GM12878 (cell line): Measurements from ENCODE around the gene IQCF2. TPM values are rescaled to one million over a fixed set of nuclear protein-coding genes. Genes with fewer than 3 reads are reported as not detected.

Source experiments
- ATAC-seq: fragments of 200-7000 bp; cut with Tn5 transposase; 3 replicates; pipeline ENCODE4 v1.9.1; 2020; ENCODE audit warnings: mild to moderate bottlenecking, moderate library complexity
- BruUV-seq: library from RNA; stranded (reverse); fragments of 400-500 nt; replicated peaks from 2 replicates; lab custom pipeline; 2021; lab: Mats Ljungman, UMichigan
- CTCF ChIA-PET: fragments of 300-600 bp; sonication (Branson Sonifier 250); formaldehyde crosslinking; extraction: SDS; loops from one replicate; lab custom pipeline; 2021; ENCODE audit warnings: inconsistent platforms; lab: Yijun Ruan, JAX
- POLR2A ChIA-PET: fragments of 350-600 bp; formaldehyde crosslinking; extraction: SDS; loops from one replicate; lab custom pipeline; 2021; ENCODE audit warnings: inconsistent platforms; lab: Charles Lee
- RAD21 ChIA-PET: fragments of 300-600 bp; sonication (Branson Sonifier 250); formaldehyde crosslinking; loops from one replicate; lab custom pipeline; 2023; ENCODE audit warnings: antibody characterized with exemption; ENCODE audit not compliant: unreplicated experiment; lab: Charles Lee
- SMC1A ChIA-PET: fragments of 300-600 bp; sonication (Branson Sonifier 250); formaldehyde crosslinking; loops from one replicate; lab custom pipeline; 2023; ENCODE audit not compliant: unreplicated experiment, uncharacterized antibody; lab: Charles Lee
- DNase-seq: peaks from one replicate; pipeline ENCODE4 v3.0.0-alpha.2; 2011; ENCODE audit warnings: low read depth, low spot score
- FAIRE-seq: peaks from 3 replicates; lab custom pipeline; 2011; peaks lifted over from hg19 to GRCh38; lab: Jason Lieb, UNC
- H2AFZ ChIP-seq: 2 replicates; pipeline ENCODE4 v1.6.0; 2011; ENCODE audit warnings: low read depth, low read length, control low read depth; ENCODE audit not compliant: control insufficient read depth
- H3K27ac ChIP-seq: 2 replicates; pipeline ENCODE4 v1.5.1; 2011; ENCODE audit warnings: control low read depth; ENCODE audit not compliant: control insufficient read depth, insufficient read depth
- H3K27me3 ChIP-seq, 2 experiments: replicated peaks in 1 of 2; 2 replicates each; pipeline versions ENCODE4 v1.6.0 to v1.6.1; 2011; ENCODE audit warnings: low read length in 1 of 2; ENCODE audit not compliant: control insufficient read depth in 2 of 2, insufficient read depth in 2 of 2
- H3K36me3 ChIP-seq, 2 experiments: 2 replicates each; pipeline ENCODE4 v1.5.1; 2011; ENCODE audit warnings: low read length in 1 of 2; ENCODE audit not compliant: control insufficient read depth in 2 of 2, insufficient read depth in 2 of 2
- H3K4me1 ChIP-seq: 2 replicates; pipeline ENCODE4 v1.6.1; 2011; ENCODE audit warnings: mild to moderate bottlenecking, low read length, moderate library complexity, mixed read lengths; ENCODE audit not compliant: control insufficient read depth, insufficient read depth
- H3K4me2 ChIP-seq: 2 replicates; pipeline ENCODE4 v1.6.0; 2011; ENCODE audit warnings: control low read depth; ENCODE audit not compliant: control insufficient read depth, insufficient read depth
- H3K4me3 ChIP-seq: fragments of 200-600 bp; sonication (generic); 2 replicates; pipeline ENCODE4 v1.5.1; 2016
- H3K79me2 ChIP-seq: 2 replicates; pipeline ENCODE4 v1.6.0; 2011; ENCODE audit warnings: low read length; ENCODE audit not compliant: control insufficient read depth, insufficient read depth
- H3K9ac ChIP-seq: 2 replicates; pipeline ENCODE4 v1.8.0; 2011; ENCODE audit warnings: low read length, control low read depth, mixed read lengths; ENCODE audit not compliant: control insufficient read depth, insufficient read depth
- H3K9me3 ChIP-seq: replicated peaks from 3 replicates; pipeline ENCODE4 v1.5.1; 2011; ENCODE audit warnings: mild to moderate bottlenecking, low read length; ENCODE audit not compliant: control insufficient read depth, insufficient read depth
- H4K20me1 ChIP-seq: 2 replicates; pipeline ENCODE4 v1.6.0; 2011; ENCODE audit not compliant: control insufficient read depth, insufficient read depth
- BRCA1 ChIP-seq: IDR thresholded peaks from 2 replicates; pipeline ENCODE4 v1.6.1; 2011; ENCODE audit warnings: low read depth, low read length, improper control_type of control experiment
- EZH2 ChIP-seq: IDR thresholded peaks from 2 replicates; pipeline ENCODE4 v1.6.1; 2012; ENCODE audit warnings: low read depth, mild to moderate bottlenecking, control low read depth, inconsistent platforms, low read length, borderline replicate concordance; ENCODE audit not compliant: control insufficient read depth
- RB1 ChIP-seq: fragments of 450-650 bp; formaldehyde crosslinking; IDR thresholded peaks from 2 replicates; pipeline ENCODE4 v1.6.1; 2017; ENCODE audit warnings: mild to moderate bottlenecking, borderline replicate concordance
- SMAD1 ChIP-seq: fragments of 450-650 bp; IDR thresholded peaks from 2 replicates; pipeline ENCODE4 v1.6.1; 2018; ENCODE audit warnings: mild to moderate bottlenecking, low read depth; ENCODE audit not compliant: partially characterized antibody
- SUZ12 ChIP-seq: fragments of 200-600 bp; sonication (generic); IDR thresholded peaks from one replicate; pipeline ENCODE4 v1.6.1; 2018; ENCODE audit warnings: antibody characterized with exemption, mild to moderate bottlenecking; ENCODE audit not compliant: unreplicated experiment
- USF1 ChIP-seq: IDR thresholded peaks from 2 replicates; pipeline ENCODE4 v1.6.1; 2011; ENCODE audit warnings: borderline replicate concordance, low read depth, mild to moderate bottlenecking, moderate library complexity, mixed read lengths, low read length; ENCODE audit not compliant: insufficient read depth; ENCODE audit errors: extremely low read length
- USF2 ChIP-seq: IDR thresholded peaks from 2 replicates; pipeline ENCODE4 v1.6.1; 2011; ENCODE audit warnings: low read depth, low read length, improper control_type of control experiment, borderline replicate concordance
- ZNF217 ChIP-seq: fragments of 450-650 bp; IDR thresholded peaks from 2 replicates; pipeline ENCODE4 v1.6.1; 2017; ENCODE audit warnings: antibody characterized with exemption, mild to moderate bottlenecking
- ZNF24 ChIP-seq: fragments of 450-650 bp; IDR thresholded peaks from 2 replicates; pipeline ENCODE4 v1.6.1; 2017; ENCODE audit warnings: antibody characterized with exemption, mild to moderate bottlenecking
- WGBS: methylation state at CpG from one replicate; pipeline ENCODE4 v1.1.6; 2016; ENCODE audit warnings: low lambda C conversion rate; ENCODE audit not compliant: insufficient replicate concordance, insufficient coverage; ENCODE audit errors: missing lambda C conversion rate; 5-methylcytosine and 5-hydroxymethylcytosine counted together
- in situ Hi-C: fragments of 300-500 bp; cut with MboI; formaldehyde crosslinking; loops from 9 replicates; pipeline ENCODE4 v1.14.3; 2018; ENCODE audit warnings: mixed read lengths
- intact Hi-C: fragments of 100-400 bp; cut with micrococcal nuclease; formaldehyde crosslinking; loops from one replicate; pipeline ENCODE4 v1.14.2; 2022; ENCODE audit not compliant: unreplicated experiment
- polyA plus RNA-seq, 11 experiments: library from polyadenylated mRNA; depleted of rRNA in 4 of 11; unstranded in 6 of 11; stranded (reverse) in 5 of 11; fragments of >200 nt; fragmentation: Nextera tagmentation in 4 of 11; fragmentation: Illumina TruSeq in 1 of 11; extraction: Ambion mirVana in 4 of 11; extraction: Trizol in 1 of 11; gene quantifications; 1 replicate in 1 of 11; 2 replicates in 10 of 11; pipeline versions ENCODE4 v1.2.1 to v1.2.3, GENCODE V29; 2011 to 2016; ENCODE audit warnings: inconsistent platforms in 2 of 11, missing spikeins in 2 of 11, low read depth in 1 of 11
- total RNA-seq, 4 experiments: library from RNA; depleted of rRNA in 3 of 4; stranded (reverse); fragments of >200 nt in 3 of 4; fragmentation: Illumina TruSeq in 1 of 4; extraction: Trizol in 1 of 4; gene quantifications; 2 replicates each; pipeline versions ENCODE4 v1.2.1 to v1.2.3, GENCODE V29; 2013 to 2021

The IQCF2 gene
- total and polyA plus RNA-seq, 10 of the 15 experiments (the other 5 are each of a cell fraction or from before 2014, with no cell fraction given), result not detected

- Histone ChIP-seq H3K79me2 (no peaks in the 10 kb centered on the region), H3K27ac (no peak overlapping the region), H3K4me3 (no peak overlapping the region), H3K4me1 (no peaks in the 10 kb centered on the region), H2AFZ (no peak overlapping the region), H3K4me2 (no peak overlapping the region), H3K36me3 (no peaks in the 10 kb centered on the region), H3K9ac (no peak overlapping the region), H3K9me3 (no peaks in the 10 kb centered on the region), H4K20me1 (no peaks in the 10 kb centered on the region), H3K27me3 (peaks cover 0 to 1% of the 10 kb centered on the region in 2 experiments; a peak in 1 of 4 replicates)
- CTCF ChIA-PET, result no interaction called here
- in situ Hi-C loops, result no loop called here
- WGBS, result 44% methylated on average over 1 of the region's 1 CpG
- SMC1A ChIA-PET, result no interaction called here
- RAD21 ChIA-PET, result no interaction called here
- intact Hi-C loops, result no loop called here
- DNase-seq, result no peak
- POLR2A ChIA-PET, result no interaction called here
- TF ChIP-seq ZNF24, result peak; percentile 63
- no peak for TF ChIP-seq SUZ12
- FAIRE-seq, result no peak
- BruUV-seq, result no TSS peak
- no peak for ATAC-seq
Measured at GRCh38 chr3:51873253-51873766, 11.9 kb downstream of the IQCF2 start.

GRCh38 chr3:51873876-51874275, 12.5 kb downstream of the IQCF2 start:
- no peak for TF ChIP-seq EZH2
- TF ChIP-seq USF2, result no peak
- no peak for TF ChIP-seq USF1
- no peak for TF ChIP-seq ZNF217
- TF ChIP-seq RB1, result no peak
- no peak for TF ChIP-seq SMAD1
- TF ChIP-seq BRCA1, result no peak
- 76% methylated on average over 10 of the region's 10 CpGs for WGBS
- ATAC-seq (no peak), DNase-seq (no peak), FAIRE-seq (no peak)
- H3K79me2 ChIP-seq, result no peaks in the 10 kb centered on the region
- in situ Hi-C loops, result no loop called here
- ChIA-PET SMC1A (no interaction called here), CTCF (no interaction called here), POLR2A (no interaction called here), RAD21 (no interaction called here)
- H3K27ac ChIP-seq, result no peak overlapping the region
- no TSS peak for BruUV-seq
- intact Hi-C loops, result no loop called here
- peaks cover 0 to 1% of the 10 kb centered on the region in 2 experiments; a peak in 1 of 4 replicates for H3K27me3 ChIP-seq
- H3K4me2 ChIP-seq, result no peak overlapping the region
- no peaks in the 10 kb centered on the region for H3K36me3 ChIP-seq
- H2AFZ ChIP-seq, result no peak overlapping the region
- no peak overlapping the region for H3K4me3 ChIP-seq
- H3K9me3 ChIP-seq, result no peaks in the 10 kb centered on the region
- H4K20me1 ChIP-seq, result no peaks in the 10 kb centered on the region
- H3K9ac ChIP-seq, result no peak overlapping the region
- no peaks in the 10 kb centered on the region for H3K4me1 ChIP-seq
